ENCODE results near the gene OXNAD1.

DNA sequence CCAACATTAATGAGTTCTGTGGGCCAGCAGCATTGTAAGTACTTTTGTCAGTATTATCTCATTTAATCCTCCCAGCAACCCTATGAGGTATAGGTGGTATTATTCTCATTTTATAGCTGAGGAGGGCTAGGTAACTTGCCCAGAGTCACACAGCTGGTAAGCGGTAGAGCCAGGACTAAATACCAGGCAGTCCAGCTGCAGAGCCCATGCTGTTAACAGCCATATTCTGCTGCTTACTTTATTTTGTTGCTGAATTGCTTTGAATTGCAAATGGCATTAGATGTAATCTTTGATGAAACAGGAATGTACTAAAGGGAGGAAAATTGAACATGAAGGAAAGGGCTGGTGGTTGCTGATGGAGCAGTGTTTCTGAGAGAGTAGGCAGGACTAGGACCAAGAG, 19.6 kb downstream of the OXNAD1 start:
- TF ChIP-seq ZNF124 (CRISPR knock-in tag; IDR thresholded peaks at IDR 0.05), result no peak
- no peak for TF ChIP-seq ZFP41 (CRISPR knock-in tag; IDR thresholded peaks at IDR 0.05; ENCODE audit: borderline replicate concordance)

Data from HepG2 (cell line).